NCI-H1417 treated with DMSO at 0.1 percent for 48 hours (cell line): ENCODE measurements around the gene PRR23A.

Source experiments
- DNase-seq: peaks from one replicate; lab custom pipeline; 2025; lab: John Stamatoyannopoulos, UW

PRR23A gene

GRCh38 chr3:138972941-138973340 is 33.1 kb downstream of the PRR23A start:
- DNase-seq = no peak

GRCh38 chr3:138971766-138972320 is 34.2 kb downstream of the PRR23A start:
- DNase-seq = no peak

- no peak for DNase-seq
These were observed 41.1 kb downstream of the PRR23A start for GRCh38 chr3:138964923-138965322.

GRCh38 chr3:138964264-138964663 is 41.8 kb downstream of the PRR23A start:
- no peak for DNase-seq

GRCh38 chr3:138962854-138963560 is 43.1 kb downstream of the PRR23A start:
- no peak for DNase-seq

- DNase-seq = no peak
These were observed 45.6 kb downstream of the PRR23A start for GRCh38 chr3:138960417-138960852.
